K562 (cell line): ENCODE data around the gene EFNA2. TPM values are rescaled to one million over a fixed set of nuclear protein-coding genes. Genes with fewer than 3 reads are reported as not detected.

ENCODE experiments used
- ARID1B ChIP-seq: fragments of 450-650 bp; IDR thresholded peaks from 2 replicates; pipeline ENCODE4 v1.6.1; 2016; ENCODE audit warnings: antibody characterized with exemption, mild to moderate bottlenecking, inconsistent platforms
- EZH2 ChIP-seq: IDR thresholded peaks from 2 replicates; pipeline ENCODE4 v1.6.1; 2012; ENCODE audit warnings: low read depth, mild to moderate bottlenecking, inconsistent platforms, low read length, borderline replicate concordance
- KAT2B ChIP-seq: IDR thresholded peaks from one replicate; pipeline ENCODE4 v1.6.1; 2012; ENCODE audit warnings: low read depth, mild to moderate bottlenecking, control low read depth, inconsistent platforms, low read length, moderate library complexity
- KAT8 ChIP-seq: fragments of 450-650 bp; IDR thresholded peaks from 2 replicates; pipeline ENCODE4 v1.6.1; 2016; ENCODE audit warnings: low read depth, mild to moderate bottlenecking
- MTA1 ChIP-seq: fragments of 450-650 bp; IDR thresholded peaks from 2 replicates; pipeline ENCODE4 v1.6.1; 2017; ENCODE audit warnings: borderline replicate concordance
- MXI1 ChIP-seq: IDR thresholded peaks from 2 replicates; pipeline ENCODE4 v1.6.1; 2011; ENCODE audit warnings: low read depth, mild to moderate bottlenecking, improper control_type of control experiment, low read length
- NR0B1 ChIP-seq: fragments of 450-650 bp; IDR thresholded peaks from one replicate; pipeline ENCODE4 v1.6.1; 2018; ENCODE audit warnings: mild to moderate bottlenecking, moderate library complexity; ENCODE audit not compliant: partially characterized antibody
- NR1H2 ChIP-seq: sonication (generic); formaldehyde crosslinking; IDR thresholded peaks from 2 replicates; pipeline ENCODE4 v1.4.0; 2020; ENCODE audit warnings: mild to moderate bottlenecking, missing genetic modification reagents
- RBM34 ChIP-seq: fragments of 200-400 bp; formaldehyde crosslinking; IDR thresholded peaks from 2 replicates; pipeline ENCODE4 v1.6.1; 2018; ENCODE audit warnings: low read length, borderline replicate concordance; ENCODE audit not compliant: insufficient read depth
- SMARCC2 ChIP-seq: fragments of 450-650 bp; IDR thresholded peaks from 2 replicates; pipeline ENCODE4 v1.6.1; 2017; ENCODE audit warnings: antibody characterized with exemption, moderate library complexity, mild to moderate bottlenecking, low read depth
- TRIM28 ChIP-seq: fragments of 450-650 bp; IDR thresholded peaks from 2 replicates; pipeline ENCODE4 v1.6.1; 2017
- ZMIZ1 ChIP-seq, 2 experiments: fragments of 150-350 bp in 1 of 2; IDR thresholded peaks; 2 replicates each; pipeline ENCODE4 v1.6.1; 2012 to 2016; ENCODE audit warnings: low read depth in 2 of 2, low read length in 2 of 2, mild to moderate bottlenecking in 1 of 2, moderate library complexity in 1 of 2
- ZNF316 ChIP-seq: fragments of 450-650 bp; IDR thresholded peaks from 2 replicates; pipeline ENCODE4 v1.6.1; 2016
- ZNF318 ChIP-seq, 2 experiments: fragments of 450-650 bp; IDR thresholded peaks; 2 replicates each; pipeline ENCODE4 v1.6.1; 2016; ENCODE audit warnings: mild to moderate bottlenecking in 2 of 2, borderline replicate concordance in 1 of 2, low read depth in 1 of 2, moderate library complexity in 1 of 2
- ZNF695 ChIP-seq: fragments of 450-650 bp; formaldehyde crosslinking; IDR thresholded peaks from 2 replicates; pipeline ENCODE4 v1.4.0; 2020; ENCODE audit warnings: mild to moderate bottlenecking, moderate library complexity
- polyA plus RNA-seq, 8 experiments: library from polyadenylated mRNA; depleted of rRNA in 4 of 8; stranded (reverse) in 5 of 8; unstranded in 3 of 8; fragments of >200 nt; fragmentation: Nextera tagmentation in 2 of 8; fragmentation: Illumina TruSeq in 1 of 8; extraction: Ambion mirVana in 2 of 8; extraction: Trizol in 1 of 8; gene quantifications; 2 replicates each; pipeline versions ENCODE4 v1.2.1 to v1.2.3, GENCODE V29; 2011 to 2014; ENCODE audit warnings: inconsistent platforms in 1 of 8, missing spikeins in 1 of 8
- total RNA-seq, 7 experiments: library from RNA; depleted of rRNA in 6 of 7; stranded (reverse); fragments of >200 nt in 6 of 7; fragmentation: Illumina TruSeq in 2 of 7; extraction: Trizol in 2 of 7; gene quantifications; 2 replicates each; pipeline versions ENCODE4 v1.2.1 to v1.2.3, GENCODE V29; 2011 to 2021; ENCODE audit warnings: low replicate concordance in 1 of 7

EFNA2 gene
- total and polyA plus RNA-seq, 9 of the 15 experiments (the other 6 are each of a cell fraction or from before 2014, with no cell fraction given), result 0.11 to 0.44 (median 0.15) TPM; not detected in 6

- no peak for TF ChIP-seq ZNF318 (IDR thresholded peaks at IDR 0.05; ENCODE audit: borderline replicate concordance in 1 of 2, low read depth in 1 of 2)
- TF ChIP-seq EZH2, result no peak
- TF ChIP-seq ZNF316, result no peak
- 0 out of 2 replicates have a peak, but pooled peaks have one; percentile 46 for TF ChIP-seq ARID1B
- TF ChIP-seq NR1H2 (CRISPR knock-in tag), result 0 out of 2 replicates have a peak, but pooled peaks have one; percentile 16
- no peak for TF ChIP-seq ZMIZ1 (IDR thresholded peaks at IDR 0.05; ENCODE audit: low read depth in 2 of 2, low read length in 2 of 2)
- no peak for TF ChIP-seq RBM34
- no peak for TF ChIP-seq SMARCC2
- no peak for TF ChIP-seq KAT8
- no peak for TF ChIP-seq TRIM28
- TF ChIP-seq ZNF695 (CRISPR knock-in tag), result no peak
- TF ChIP-seq MXI1, result no peak
- peak; percentile 62; the same call in 1 of the 2 replicates for TF ChIP-seq MTA1
- no peak for TF ChIP-seq KAT2B
- TF ChIP-seq NR0B1, result no peak
Measured at GRCh38 chr19:1266129-1266915, 19.4 kb upstream of the EFNA2 start (continued).
